SK-N-SH treated with all-trans-retinoic acid at 6 μM for 48 hours (cell line): ENCODE results near the gene HNF4A.

ENCODE experiments used
- ATAC-seq: fragments of 200-7000 bp; cut with Tn5 transposase; 3 replicates; pipeline ENCODE4 v1.9.1; 2020; ENCODE audit warnings: mild to moderate bottlenecking, moderate library complexity
- CSDC2 ChIP-seq: fragments of 250-450 bp; sonication (Bioruptor Pico); IDR thresholded peaks from 2 replicates; pipeline ENCODE4 v1.5.0; 2020; ENCODE audit warnings: mild to moderate bottlenecking, moderate library complexity
- ESRRG ChIP-seq: fragments of 250-450 bp; sonication (Bioruptor Pico); IDR thresholded peaks from 2 replicates; pipeline ENCODE4 v1.6.1; 2021; ENCODE audit warnings: mild to moderate bottlenecking
- GLIS3 ChIP-seq: fragments of 250-450 bp; sonication (Bioruptor Pico); IDR thresholded peaks from 2 replicates; pipeline ENCODE4 v1.5.0; 2020; ENCODE audit warnings: mild to moderate bottlenecking, moderate library complexity
- ISL1 ChIP-seq: fragments of 250-450 bp; sonication (Bioruptor Pico); IDR thresholded peaks from 2 replicates; pipeline ENCODE4 v2.1.2; 2022; ENCODE audit warnings: mild to moderate bottlenecking, moderate library complexity
- OSR1 ChIP-seq: fragments of 250-450 bp; sonication (Bioruptor Pico); IDR thresholded peaks from 2 replicates; pipeline ENCODE4 v1.8.0; 2022; ENCODE audit warnings: moderate library complexity, mild to moderate bottlenecking, inconsistent platforms
- PPARA ChIP-seq: fragments of 250-450 bp; sonication (Bioruptor Pico); IDR thresholded peaks from 2 replicates; pipeline ENCODE4 v1.5.0; 2020; ENCODE audit warnings: mild to moderate bottlenecking, borderline replicate concordance
- RARB ChIP-seq: fragments of 250-450 bp; sonication (Bioruptor Pico); IDR thresholded peaks from 2 replicates; pipeline ENCODE4 v1.8.0; 2021; ENCODE audit warnings: mild to moderate bottlenecking, moderate library complexity
- SNAI2 ChIP-seq: fragments of 250-450 bp; sonication (Bioruptor Pico); IDR thresholded peaks from 2 replicates; pipeline ENCODE4 v1.5.0; 2020; ENCODE audit warnings: mild to moderate bottlenecking, moderate library complexity
- TCF4 ChIP-seq: fragments of 250-450 bp; sonication (Bioruptor Pico); IDR thresholded peaks from 2 replicates; pipeline ENCODE4 v1.8.0; 2021; ENCODE audit warnings: mild to moderate bottlenecking, moderate library complexity, borderline replicate concordance
- TOX ChIP-seq: fragments of 250-450 bp; sonication (Bioruptor Pico); IDR thresholded peaks from 2 replicates; pipeline ENCODE4 v1.8.0; 2021; ENCODE audit warnings: mild to moderate bottlenecking, moderate library complexity, borderline replicate concordance
- ZC3H10 ChIP-seq: fragments of 250-450 bp; sonication (Bioruptor Pico); IDR thresholded peaks from 2 replicates; pipeline ENCODE4 v1.5.1; 2021; ENCODE audit warnings: mild to moderate bottlenecking, moderate library complexity
- ZFP3 ChIP-seq: fragments of 250-450 bp; sonication (Bioruptor Pico); IDR thresholded peaks from 2 replicates; pipeline ENCODE4 v1.5.0; 2020; ENCODE audit warnings: mild to moderate bottlenecking, moderate library complexity
- ZNF565 ChIP-seq: fragments of 450-650 bp; formaldehyde crosslinking; conservative IDR thresholded peaks from 2 replicates; pipeline ENCODE4 v1.5.0; 2020; ENCODE audit warnings: low read depth, mild to moderate bottlenecking, moderate library complexity
- ZNF70 ChIP-seq: fragments of 450-650 bp; formaldehyde crosslinking; IDR thresholded peaks from 2 replicates; pipeline ENCODE4 v1.5.0; 2020; ENCODE audit warnings: mild to moderate bottlenecking, moderate library complexity
- ZNF8 ChIP-seq: fragments of 450-650 bp; formaldehyde crosslinking; IDR thresholded peaks from 2 replicates; pipeline ENCODE4 v1.5.0; 2020; ENCODE audit warnings: mild to moderate bottlenecking, moderate library complexity
- TF ChIP-seq, protein P1 (sequence below): fragments of 250-450 bp; sonication (Bioruptor Pico); IDR thresholded peaks from 2 replicates; pipeline ENCODE4 v1.5.1; 2021; ENCODE audit warnings: mild to moderate bottlenecking, moderate library complexity
- TF ChIP-seq, protein P2 (sequence below): fragments of 250-450 bp; sonication (Bioruptor Pico); IDR thresholded peaks from 2 replicates; pipeline ENCODE4 v1.8.0; 2021; ENCODE audit warnings: low read depth, mild to moderate bottlenecking, moderate library complexity, borderline replicate concordance
- TF ChIP-seq, protein P3 (sequence below): fragments of 250-450 bp; sonication (Bioruptor Pico); IDR thresholded peaks from 2 replicates; pipeline ENCODE4 v1.8.0; 2020; ENCODE audit warnings: mild to moderate bottlenecking, moderate library complexity, borderline replicate concordance
- TF ChIP-seq, protein P4 (sequence below): fragments of 250-450 bp; sonication (Bioruptor Pico); IDR thresholded peaks from 2 replicates; pipeline ENCODE4 v1.5.1; 2020; ENCODE audit warnings: low read depth, mild to moderate bottlenecking, moderate library complexity
- TF ChIP-seq, protein P5 (sequence below): fragments of 250-450 bp; sonication (Bioruptor Pico); IDR thresholded peaks from 2 replicates; pipeline ENCODE4 v1.5.0; 2020; ENCODE audit warnings: mild to moderate bottlenecking, moderate library complexity

Gene HNF4A

DNA sequence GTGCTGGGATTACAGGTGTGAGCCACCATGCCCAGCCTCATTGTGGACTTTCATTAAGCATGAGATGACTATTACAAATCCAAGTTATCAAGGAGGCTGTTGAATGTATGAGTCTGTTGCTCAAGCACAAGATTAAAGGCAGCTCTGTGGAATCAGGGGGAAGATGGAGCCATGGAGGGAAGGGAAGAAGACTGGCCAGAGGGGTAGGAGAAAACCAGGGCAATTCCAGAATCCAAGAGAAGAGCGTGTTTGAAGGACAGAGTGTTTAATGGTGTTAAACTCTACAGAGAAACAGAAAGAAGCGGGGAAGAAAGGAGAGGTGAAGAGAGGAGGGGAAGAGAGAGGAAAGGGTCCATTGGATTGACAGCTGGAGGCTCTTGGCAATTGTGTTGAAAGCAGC lies 70.4 kb downstream of the HNF4A start (continued):
- TF ChIP-seq RARB (CRISPR knock-in tag) = no peak

DNA sequence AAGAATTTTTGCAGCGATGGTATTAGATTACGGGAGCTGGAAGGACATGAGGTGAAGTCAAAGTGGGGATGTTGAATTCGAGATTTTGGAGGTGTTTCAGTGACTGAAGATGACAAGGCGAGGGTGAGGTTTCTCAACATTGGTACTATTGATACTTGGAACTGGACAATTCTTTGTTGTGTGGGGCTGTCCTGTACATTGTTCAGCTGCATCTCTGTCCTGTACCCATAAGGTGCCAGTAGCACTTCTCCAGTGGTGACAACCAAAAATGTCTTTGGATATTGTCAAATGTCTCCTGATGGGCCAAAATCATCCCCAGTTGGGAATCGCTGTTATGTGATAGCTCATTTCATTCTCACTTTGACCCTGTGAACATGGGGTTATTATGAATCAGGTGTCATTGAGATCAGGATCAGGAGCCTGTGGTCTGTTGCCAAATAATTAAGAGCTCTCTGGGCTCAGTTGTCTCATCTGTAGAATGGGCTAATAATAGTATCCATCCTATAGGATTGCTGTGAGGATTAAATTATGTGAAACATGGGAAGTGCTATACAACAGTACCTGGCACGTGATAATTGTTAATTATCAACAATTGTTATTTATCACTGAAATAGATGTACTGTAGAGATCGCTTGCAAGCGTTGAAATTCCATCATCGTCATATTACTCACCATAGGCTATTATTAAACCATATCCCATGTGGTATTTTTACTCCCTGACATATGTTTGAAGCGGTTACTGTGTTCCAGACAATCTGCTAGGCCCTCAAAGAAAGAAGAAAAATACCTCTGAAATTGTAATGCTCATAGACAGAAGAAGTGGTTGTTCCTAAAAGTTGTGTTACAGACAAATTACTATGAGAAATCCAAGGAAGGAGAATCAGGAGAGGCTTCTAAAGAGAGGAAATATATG lies 71.6 kb downstream of the HNF4A start:
- TF ChIP-seq GLIS3 (CRISPR knock-in tag) (no peak), TCF4 (CRISPR knock-in tag) (no peak), ISL1 (no peak), CSDC2 (CRISPR knock-in tag) (no peak), ZNF8 (no peak), SNAI2 (CRISPR knock-in tag) (no peak), OSR1 (CRISPR knock-in tag) (no peak), RARB (CRISPR knock-in tag) (no peak), TOX (CRISPR knock-in tag) (no peak), PPARA (CRISPR knock-in tag) (no peak), ZNF565 (CRISPR knock-in tag) (no peak), ESRRG (CRISPR knock-in tag) (no peak), ZC3H10 (CRISPR knock-in tag) (no peak)
- TF ChIP-seq, protein P1, sequence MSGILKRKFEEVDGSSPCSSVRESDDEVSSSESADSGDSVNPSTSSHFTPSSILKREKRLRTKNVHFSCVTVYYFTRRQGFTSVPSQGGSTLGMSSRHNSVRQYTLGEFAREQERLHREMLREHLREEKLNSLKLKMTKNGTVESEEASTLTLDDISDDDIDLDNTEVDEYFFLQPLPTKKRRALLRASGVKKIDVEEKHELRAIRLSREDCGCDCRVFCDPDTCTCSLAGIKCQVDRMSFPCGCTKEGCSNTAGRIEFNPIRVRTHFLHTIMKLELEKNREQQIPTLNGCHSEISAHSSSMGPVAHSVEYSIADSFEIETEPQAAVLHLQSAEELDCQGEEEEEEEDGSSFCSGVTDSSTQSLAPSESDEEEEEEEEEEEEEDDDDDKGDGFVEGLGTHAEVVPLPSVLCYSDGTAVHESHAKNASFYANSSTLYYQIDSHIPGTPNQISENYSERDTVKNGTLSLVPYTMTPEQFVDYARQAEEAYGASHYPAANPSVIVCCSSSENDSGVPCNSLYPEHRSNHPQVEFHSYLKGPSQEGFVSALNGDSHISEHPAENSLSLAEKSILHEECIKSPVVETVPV (CRISPR knock-in tag) = no peak
- TF ChIP-seq, protein P2, sequence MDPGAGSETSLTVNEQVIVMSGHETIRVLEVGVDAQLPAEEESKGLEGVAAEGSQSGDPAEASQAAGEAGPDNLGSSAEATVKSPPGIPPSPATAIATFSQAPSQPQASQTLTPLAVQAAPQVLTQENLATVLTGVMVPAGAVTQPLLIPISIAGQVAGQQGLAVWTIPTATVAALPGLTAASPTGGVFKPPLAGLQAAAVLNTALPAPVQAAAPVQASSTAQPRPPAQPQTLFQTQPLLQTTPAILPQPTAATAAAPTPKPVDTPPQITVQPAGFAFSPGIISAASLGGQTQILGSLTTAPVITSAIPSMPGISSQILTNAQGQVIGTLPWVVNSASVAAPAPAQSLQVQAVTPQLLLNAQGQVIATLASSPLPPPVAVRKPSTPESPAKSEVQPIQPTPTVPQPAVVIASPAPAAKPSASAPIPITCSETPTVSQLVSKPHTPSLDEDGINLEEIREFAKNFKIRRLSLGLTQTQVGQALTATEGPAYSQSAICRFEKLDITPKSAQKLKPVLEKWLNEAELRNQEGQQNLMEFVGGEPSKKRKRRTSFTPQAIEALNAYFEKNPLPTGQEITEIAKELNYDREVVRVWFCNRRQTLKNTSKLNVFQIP = no peak
- TF ChIP-seq, protein P3, sequence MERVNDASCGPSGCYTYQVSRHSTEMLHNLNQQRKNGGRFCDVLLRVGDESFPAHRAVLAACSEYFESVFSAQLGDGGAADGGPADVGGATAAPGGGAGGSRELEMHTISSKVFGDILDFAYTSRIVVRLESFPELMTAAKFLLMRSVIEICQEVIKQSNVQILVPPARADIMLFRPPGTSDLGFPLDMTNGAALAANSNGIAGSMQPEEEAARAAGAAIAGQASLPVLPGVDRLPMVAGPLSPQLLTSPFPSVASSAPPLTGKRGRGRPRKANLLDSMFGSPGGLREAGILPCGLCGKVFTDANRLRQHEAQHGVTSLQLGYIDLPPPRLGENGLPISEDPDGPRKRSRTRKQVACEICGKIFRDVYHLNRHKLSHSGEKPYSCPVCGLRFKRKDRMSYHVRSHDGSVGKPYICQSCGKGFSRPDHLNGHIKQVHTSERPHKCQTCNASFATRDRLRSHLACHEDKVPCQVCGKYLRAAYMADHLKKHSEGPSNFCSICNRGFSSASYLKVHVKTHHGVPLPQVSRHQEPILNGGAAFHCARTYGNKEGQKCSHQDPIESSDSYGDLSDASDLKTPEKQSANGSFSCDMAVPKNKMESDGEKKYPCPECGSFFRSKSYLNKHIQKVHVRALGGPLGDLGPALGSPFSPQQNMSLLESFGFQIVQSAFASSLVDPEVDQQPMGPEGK (CRISPR knock-in tag) = no peak
- TF ChIP-seq, protein P4, sequence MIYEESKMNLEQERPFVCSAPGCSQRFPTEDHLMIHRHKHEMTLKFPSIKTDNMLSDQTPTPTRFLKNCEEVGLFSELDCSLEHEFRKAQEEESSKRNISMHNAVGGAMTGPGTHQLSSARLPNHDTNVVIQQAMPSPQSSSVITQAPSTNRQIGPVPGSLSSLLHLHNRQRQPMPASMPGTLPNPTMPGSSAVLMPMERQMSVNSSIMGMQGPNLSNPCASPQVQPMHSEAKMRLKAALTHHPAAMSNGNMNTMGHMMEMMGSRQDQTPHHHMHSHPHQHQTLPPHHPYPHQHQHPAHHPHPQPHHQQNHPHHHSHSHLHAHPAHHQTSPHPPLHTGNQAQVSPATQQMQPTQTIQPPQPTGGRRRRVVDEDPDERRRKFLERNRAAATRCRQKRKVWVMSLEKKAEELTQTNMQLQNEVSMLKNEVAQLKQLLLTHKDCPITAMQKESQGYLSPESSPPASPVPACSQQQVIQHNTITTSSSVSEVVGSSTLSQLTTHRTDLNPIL (CRISPR knock-in tag) = no peak
- no peak for ATAC-seq

DNA sequence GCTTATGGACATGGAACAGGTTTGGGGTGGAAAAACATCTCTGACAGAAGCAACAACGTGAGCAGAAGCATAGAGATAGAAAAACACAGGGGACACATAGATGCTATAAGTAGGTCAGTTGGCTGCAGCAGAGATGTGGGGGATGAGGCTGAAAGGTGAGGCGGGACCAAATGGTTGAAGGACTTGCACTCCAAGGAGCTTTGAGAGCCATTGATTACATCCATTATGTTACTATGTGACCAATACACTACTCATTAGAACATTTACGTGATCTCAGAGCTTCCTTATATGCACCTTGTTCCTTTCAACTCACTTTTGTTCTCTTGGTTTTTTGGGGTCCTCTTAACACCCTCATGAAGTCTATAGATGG lies 72.3 kb downstream of the HNF4A start:
- ATAC-seq = no peak
- TF ChIP-seq ZNF70 = no peak
- TF ChIP-seq, protein P5, sequence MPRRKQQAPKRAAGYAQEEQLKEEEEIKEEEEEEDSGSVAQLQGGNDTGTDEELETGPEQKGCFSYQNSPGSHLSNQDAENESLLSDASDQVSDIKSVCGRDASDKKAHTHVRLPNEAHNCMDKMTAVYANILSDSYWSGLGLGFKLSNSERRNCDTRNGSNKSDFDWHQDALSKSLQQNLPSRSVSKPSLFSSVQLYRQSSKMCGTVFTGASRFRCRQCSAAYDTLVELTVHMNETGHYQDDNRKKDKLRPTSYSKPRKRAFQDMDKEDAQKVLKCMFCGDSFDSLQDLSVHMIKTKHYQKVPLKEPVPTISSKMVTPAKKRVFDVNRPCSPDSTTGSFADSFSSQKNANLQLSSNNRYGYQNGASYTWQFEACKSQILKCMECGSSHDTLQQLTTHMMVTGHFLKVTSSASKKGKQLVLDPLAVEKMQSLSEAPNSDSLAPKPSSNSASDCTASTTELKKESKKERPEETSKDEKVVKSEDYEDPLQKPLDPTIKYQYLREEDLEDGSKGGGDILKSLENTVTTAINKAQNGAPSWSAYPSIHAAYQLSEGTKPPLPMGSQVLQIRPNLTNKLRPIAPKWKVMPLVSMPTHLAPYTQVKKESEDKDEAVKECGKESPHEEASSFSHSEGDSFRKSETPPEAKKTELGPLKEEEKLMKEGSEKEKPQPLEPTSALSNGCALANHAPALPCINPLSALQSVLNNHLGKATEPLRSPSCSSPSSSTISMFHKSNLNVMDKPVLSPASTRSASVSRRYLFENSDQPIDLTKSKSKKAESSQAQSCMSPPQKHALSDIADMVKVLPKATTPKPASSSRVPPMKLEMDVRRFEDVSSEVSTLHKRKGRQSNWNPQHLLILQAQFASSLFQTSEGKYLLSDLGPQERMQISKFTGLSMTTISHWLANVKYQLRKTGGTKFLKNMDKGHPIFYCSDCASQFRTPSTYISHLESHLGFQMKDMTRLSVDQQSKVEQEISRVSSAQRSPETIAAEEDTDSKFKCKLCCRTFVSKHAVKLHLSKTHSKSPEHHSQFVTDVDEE (CRISPR knock-in tag) = no peak
- TF ChIP-seq ZFP3 (CRISPR knock-in tag) = no peak
